Thoracic aorta (tissue), 2 donors: ENCODE data around the gene CEP112. TPM values are rescaled to one million over a fixed set of nuclear protein-coding genes. Genes with fewer than 3 reads are reported as not detected.

Source experiments
- ATAC-seq: fragments of 150-250 bp; one replicate; pipeline ENCODE4 v1.8.0; 2017; ENCODE audit warnings: low read depth; ENCODE audit not compliant: insufficient number of reproducible peaks, low FRiP score
- DNase-seq: peaks from one replicate; pipeline ENCODE4 v3.0.0-alpha.2; 2020; ENCODE audit warnings: low spot score
- H3K27ac ChIP-seq, 2 donors: fragments of 200-600 bp; sonication (generic); 1 replicate in 1 of 2; 2 replicates in 1 of 2; pipeline ENCODE4 v1.5.1; 2016; ENCODE audit warnings: mild to moderate bottlenecking in 2 of 2, moderate library complexity in 2 of 2
- H3K27me3 ChIP-seq: fragments of 200-600 bp; sonication (generic); replicated peaks from 2 replicates; pipeline ENCODE4 v1.6.0; 2016; ENCODE audit warnings: mild to moderate bottlenecking; ENCODE audit not compliant: insufficient read depth
- H3K36me3 ChIP-seq: fragments of 200-600 bp; sonication (generic); one replicate; pipeline ENCODE4 v1.5.1; 2016
- H3K4me1 ChIP-seq, 2 donors: fragments of 200-600 bp; sonication (generic); 1 replicate in 1 of 2; 2 replicates in 1 of 2; pipeline versions ENCODE4 v1.5.1 to v1.6.0; 2016; ENCODE audit warnings: low read depth in 2 of 2, mild to moderate bottlenecking in 1 of 2; ENCODE audit not compliant: control insufficient read depth in 1 of 2
- H3K4me3 ChIP-seq: fragments of 200-600 bp; sonication (generic); 2 replicates; pipeline ENCODE4 v1.5.1; 2016; ENCODE audit warnings: mild to moderate bottlenecking
- H3K9me3 ChIP-seq: fragments of 200-600 bp; sonication (generic); 2 replicates; pipeline ENCODE4 v1.5.1; 2016
- CTCF ChIP-seq: fragments of 200-600 bp; sonication (generic); IDR thresholded peaks from one replicate; pipeline ENCODE4 v1.5.1; 2019; ENCODE audit warnings: antibody characterized with exemption
- total RNA-seq, 2 donors: library from RNA; depleted of rRNA; stranded (reverse); fragments of >200 nt; gene quantifications; one replicate each; pipeline versions ENCODE4 v1.1.0 to v1.2.3, GENCODE V29; 2016

CEP112 gene
- total RNA-seq, 2 donors from 2014 or later = 13.4 to 19.0 TPM

GRCh38 chr17:65593092-65593854 is 598.7 kb downstream of the CEP112 start:
- no peak for TF ChIP-seq CTCF
- no peak for ATAC-seq
- Histone ChIP-seq H3K36me3 (no peaks in the 10 kb centered on the region), H3K4me1 (no peaks in the 10 kb centered on the region), H3K27me3 (no peaks in the 10 kb centered on the region), H3K27ac (no peak overlapping the region), H3K4me3 (no peak overlapping the region), H3K9me3 (no peaks in the 10 kb centered on the region)
- no peak for DNase-seq

GRCh38 chr17:65592125-65592965 is 599.6 kb downstream of the CEP112 start:
- Histone ChIP-seq H3K27me3 (no peaks in the 10 kb centered on the region), H3K27ac (no peak overlapping the region), H3K36me3 (no peaks in the 10 kb centered on the region), H3K9me3 (no peaks in the 10 kb centered on the region), H3K4me1 (no peaks in the 10 kb centered on the region), H3K4me3 (no peak overlapping the region)
- ATAC-seq = no peak
- DNase-seq = no peak
- no peak for TF ChIP-seq CTCF

- DNase-seq = no peak
- ATAC-seq = no peak
- no peaks in the 10 kb centered on the region for H3K36me3 ChIP-seq
- H3K27me3 ChIP-seq = no peaks in the 10 kb centered on the region
- H3K9me3 ChIP-seq = no peaks in the 10 kb centered on the region
- no peak overlapping the region for H3K27ac ChIP-seq
- no peak for TF ChIP-seq CTCF
- no peak overlapping the region for H3K4me3 ChIP-seq
- peaks cover 5 to 13% of the 10 kb centered on the region in 2 donors for H3K4me1 ChIP-seq
These were observed 602.6 kb downstream of the CEP112 start for GRCh38 chr17:65589321-65589720.

GRCh38 chr17:65588181-65588808 is 603.6 kb downstream of the CEP112 start:
- H3K36me3 ChIP-seq = no peaks in the 10 kb centered on the region
- peaks cover 10 to 23% of the 10 kb centered on the region in 2 donors for H3K4me1 ChIP-seq
- TF ChIP-seq CTCF = no peak
- DNase-seq = no peak
- H3K27ac ChIP-seq = no peak overlapping the region
- no peaks in the 10 kb centered on the region for H3K9me3 ChIP-seq
- H3K27me3 ChIP-seq = no peaks in the 10 kb centered on the region
- H3K4me3 ChIP-seq = no peak overlapping the region
- no peak for ATAC-seq
